Activated CD8-positive, alpha-beta memory T cell treated with anti-CD3 and anti-CD28 coated beads, Interleukin-2, amount 50 U/mL, for 24 hours (primary cell): Measurements from ENCODE around the gene ABCC5.
"Not testable (repeated sequence)": the region's sequence is repeated elsewhere in the genome, so short reads cannot be mapped to it uniquely, and the experiment has no call there.

ENCODE experiments used
- DNase-seq: peaks from one replicate; pipeline ENCODE4 v3.0.0-alpha.2; 2020; ENCODE audit errors: extremely low read depth

ABCC5 gene

GRCh38 chr3:184016169-184016570 is 1.5 kb downstream of the ABCC5 start:
- no peak for DNase-seq

GRCh38 chr3:184015381-184016019 is 2.2 kb downstream of the ABCC5 start:
- no peak for DNase-seq

GRCh38 chr3:184011937-184012889 is 5.5 kb downstream of the ABCC5 start:
- DNase-seq = no peak

GRCh38 chr3:184011230-184011876 is 6.3 kb downstream of the ABCC5 start:
- no peak for DNase-seq

- DNase-seq = no peak
Observed at GRCh38 chr3:184008161-184008560, 9.5 kb downstream of the ABCC5 start.

GRCh38 chr3:184007143-184007813 is 10.4 kb downstream of the ABCC5 start:
- DNase-seq = not testable (repeated sequence)

GRCh38 chr3:184005941-184006507 is 11.7 kb downstream of the ABCC5 start:
- DNase-seq = no peak

- no peak for DNase-seq
Observed at GRCh38 chr3:184004476-184004875, 13.2 kb downstream of the ABCC5 start.

GRCh38 chr3:184003187-184003967 is 14.3 kb downstream of the ABCC5 start:
- no peak for DNase-seq

- DNase-seq = no peak
Observed at GRCh38 chr3:184002469-184002868, 15.2 kb downstream of the ABCC5 start.

- DNase-seq = no peak
Observed at GRCh38 chr3:184001761-184002160, 15.9 kb downstream of the ABCC5 start.

- DNase-seq = no peak
Observed at GRCh38 chr3:183991403-183991802, 26.3 kb downstream of the ABCC5 start.

- DNase-seq = no peak
Observed at GRCh38 chr3:183988216-183988790, 29.4 kb downstream of the ABCC5 start.

GRCh38 chr3:183987000-183987600 is 30.6 kb downstream of the ABCC5 start:
- no peak for DNase-seq

GRCh38 chr3:183984749-183985729 is 32.6 kb downstream of the ABCC5 start:
- no peak for DNase-seq

- no peak for DNase-seq
Observed at GRCh38 chr3:183984127-183984740, 33.5 kb downstream of the ABCC5 start.

- DNase-seq = no peak
Observed at GRCh38 chr3:183981990-183982644, 35.6 kb downstream of the ABCC5 start.

- no peak for DNase-seq
Observed at GRCh38 chr3:183980403-183980802, 37.3 kb downstream of the ABCC5 start.
